NCI-H1417 (cell line): ENCODE data around the gene USP30.
"Not testable (repeated sequence)": the region's sequence is repeated elsewhere in the genome, so short reads cannot be mapped to it uniquely, and the experiment has no call there.

Experiments used
- DNase-seq, 3 experiments: peaks; one replicate each; lab custom pipeline; 2025; lab: John Stamatoyannopoulos, UW

The USP30 gene

GRCh38 chr12:109053382-109054123, 1.2 kb downstream of the USP30 start:
- DNase-seq: no peak

GRCh38 chr12:109054124-109054513, 1.7 kb downstream of the USP30 start:
- DNase-seq: not testable (repeated sequence)

- DNase-seq: no peak
These were observed 2.1 kb downstream of the USP30 start for GRCh38 chr12:109054520-109054919.

- DNase-seq: no peak
These were observed 4.5 kb downstream of the USP30 start for GRCh38 chr12:109056891-109057290.

GRCh38 chr12:109057376-109057775, 5.0 kb downstream of the USP30 start:
- DNase-seq: no peak

- DNase-seq: no peak
These were observed 6.4 kb downstream of the USP30 start for GRCh38 chr12:109058773-109059172.

- DNase-seq: no peak
These were observed 11.8 kb downstream of the USP30 start for GRCh38 chr12:109064143-109064542.

GRCh38 chr12:109065154-109065852, 12.9 kb downstream of the USP30 start:
- no peak for DNase-seq

GRCh38 chr12:109065853-109066193, 13.4 kb downstream of the USP30 start:
- DNase-seq: no peak

- DNase-seq: peak in 1 of 3 experiments; percentile 16
These were observed 17.2 kb downstream of the USP30 start for GRCh38 chr12:109069307-109070271.

GRCh38 chr12:109074866-109075265, 22.5 kb downstream of the USP30 start:
- no peak for DNase-seq

GRCh38 chr12:109082751-109083150, 30.4 kb downstream of the USP30 start:
- no peak for DNase-seq

- no peak for DNase-seq
These were observed 32.0 kb downstream of the USP30 start for GRCh38 chr12:109084425-109084824.

GRCh38 chr12:109085590-109085989, 33.2 kb downstream of the USP30 start:
- no peak for DNase-seq

- DNase-seq: no peak
These were observed 34.9 kb downstream of the USP30 start for GRCh38 chr12:109087250-109087649.

GRCh38 chr12:109088818-109089217, 36.4 kb downstream of the USP30 start:
- no peak for DNase-seq

GRCh38 chr12:109089683-109090082, 37.3 kb downstream of the USP30 start:
- DNase-seq: no peak

GRCh38 chr12:109092497-109093021, 40.2 kb downstream of the USP30 start:
- DNase-seq: peak in 1 of 3 experiments; percentile 25

GRCh38 chr12:109093022-109093918, 40.9 kb downstream of the USP30 start, which contains the start of gene ALKBH2:
TSS of gene ALKBH2 (minus strand) at chr12:109093472. CDS start at chr12:109092786, 686 bp downstream.
- peak; percentile 93 to 97 (median 95) for DNase-seq

GRCh38 chr12:109097140-109097434, 44.7 kb downstream of the USP30 start:
- no peak for DNase-seq
